HG03469 (cell line): ENCODE measurements around the gene RAB14.
A peak's percentile ranks its signal among the peaks of the same experiment; 100 is the strongest.

ENCODE experiments used
- ATAC-seq: cut with Tn5 transposase; IDR thresholded peaks from one replicate; pipeline ENCODE4 v1.9.1; 2021; ENCODE audit warnings: mild to moderate bottlenecking, moderate library complexity, moderate number of reproducible peaks; ENCODE audit not compliant: unreplicated experiment

RAB14 gene

GRCh38 chr9:121220996-121221663 is 19.5 kb upstream of the RAB14 start:
- no peak for ATAC-seq

DNA sequence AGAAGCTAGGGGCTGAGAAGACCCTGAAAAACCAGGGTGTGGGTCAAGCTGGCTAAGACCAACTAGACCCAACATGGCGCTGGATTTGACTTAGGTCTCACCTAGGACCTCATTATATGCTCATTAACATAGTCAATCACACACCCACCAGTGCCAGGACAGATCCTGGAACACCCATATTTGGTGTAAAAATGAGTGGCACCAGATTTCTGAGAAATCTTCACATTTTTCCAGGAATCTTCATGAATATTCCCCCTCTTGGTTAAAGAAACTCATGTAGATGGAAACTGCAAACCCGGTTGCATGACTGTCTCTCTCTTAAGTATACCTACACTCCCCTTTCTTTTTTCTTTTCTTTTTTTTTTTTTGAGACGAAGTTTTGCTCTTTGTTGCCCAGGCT is 17.9 kb upstream of the RAB14 start:
- no peak for ATAC-seq

- ATAC-seq = no peak
These were observed 16.8 kb upstream of the RAB14 start for GRCh38 chr9:121218357-121219027.

- ATAC-seq = peak; percentile 86
These were observed 16.1 kb upstream of the RAB14 start for GRCh38 chr9:121217609-121218292.

GRCh38 chr9:121216271-121216805 is 14.7 kb upstream of the RAB14 start:
- no peak for ATAC-seq

DNA sequence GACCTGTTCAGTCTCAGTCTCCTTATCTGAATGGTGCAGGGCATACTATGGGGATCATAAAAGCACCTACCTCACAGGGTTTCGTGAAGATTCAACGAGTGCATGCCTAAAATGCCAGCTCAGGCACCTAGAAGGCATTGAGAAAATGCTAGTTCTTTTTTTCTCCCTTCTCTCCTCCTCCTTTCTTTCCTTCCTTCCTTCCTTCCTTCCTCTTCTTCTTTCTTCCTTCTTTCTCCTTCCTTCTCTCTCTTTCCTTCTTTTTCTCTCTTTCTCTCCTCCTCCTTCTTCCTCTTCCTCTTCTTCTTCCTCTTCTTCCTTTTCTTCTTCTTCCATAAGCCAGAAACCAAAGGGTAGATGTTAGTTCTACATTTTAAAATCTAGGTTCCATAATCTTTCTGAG is 12.3 kb upstream of the RAB14 start:
- ATAC-seq = no peak

GRCh38 chr9:121213136-121213806 is 11.6 kb upstream of the RAB14 start:
- ATAC-seq = peak; percentile 34

DNA sequence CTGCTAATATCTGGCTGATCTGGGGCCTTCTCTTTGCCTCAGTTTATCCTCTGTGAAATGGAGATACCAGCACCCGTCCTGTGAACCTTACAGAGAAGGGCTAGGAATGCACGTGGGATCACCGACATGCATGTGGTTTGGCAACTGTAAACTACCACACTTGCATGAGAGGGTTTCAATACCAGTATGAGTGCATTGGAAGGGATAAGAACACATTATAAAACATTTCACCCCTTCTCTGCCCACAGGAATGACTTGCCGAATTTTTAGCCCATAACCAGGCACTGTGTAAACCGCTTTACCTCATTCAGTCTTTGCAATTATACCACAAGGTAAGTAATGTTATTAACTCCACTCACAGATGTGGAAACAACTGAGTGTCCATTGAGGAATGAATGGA is 8.9 kb upstream of the RAB14 start:
- no peak for ATAC-seq

DNA sequence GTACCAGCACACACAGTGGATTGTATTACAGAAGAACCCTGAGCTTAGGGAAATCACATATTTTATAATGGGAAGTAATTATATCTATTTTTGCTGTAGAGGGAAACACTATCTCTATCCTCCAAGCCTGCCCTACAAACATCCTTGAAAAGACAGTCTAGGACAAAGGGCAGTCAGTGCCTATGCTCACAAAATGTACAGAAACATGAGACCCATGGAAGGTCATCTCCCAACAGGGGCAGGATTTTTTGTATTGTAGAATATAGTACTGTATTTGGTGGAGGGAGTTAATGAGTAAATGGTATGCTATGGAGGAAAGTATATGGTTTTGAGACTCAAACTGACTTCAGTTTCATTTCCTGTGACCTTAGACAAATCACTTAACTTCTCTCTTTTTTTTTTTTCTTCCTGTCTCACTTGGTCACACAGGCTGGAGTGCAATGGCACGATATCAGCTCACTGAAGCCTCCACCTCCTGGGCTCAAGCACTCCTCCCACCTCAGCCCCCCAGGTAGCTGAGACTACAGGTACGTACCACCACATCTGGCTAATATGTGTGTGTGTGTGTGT is 5.8 kb upstream of the RAB14 start:
- ATAC-seq = peak; percentile 77

GRCh38 chr9:121206516-121207370 is 5.1 kb upstream of the RAB14 start:
- ATAC-seq = no peak

DNA sequence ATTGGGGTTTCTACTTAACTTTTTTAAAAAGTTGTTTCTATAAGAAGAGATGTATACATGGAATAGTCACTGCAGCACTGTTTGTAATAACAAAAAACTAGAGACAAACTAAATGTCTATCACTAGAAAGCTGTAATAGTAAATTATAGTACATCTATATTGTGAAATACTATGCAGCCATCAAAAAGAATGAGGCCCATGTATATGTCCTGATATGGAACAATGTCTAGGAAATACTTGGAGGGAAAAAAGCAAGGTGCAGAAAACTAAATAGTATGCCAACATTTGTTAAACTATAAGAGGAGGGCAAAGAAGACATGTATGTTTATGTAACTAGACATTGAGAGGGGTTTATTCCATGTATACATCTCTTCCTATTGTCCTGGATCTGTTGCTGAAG is 2.9 kb upstream of the RAB14 start:
- ATAC-seq = no peak

- no peak for ATAC-seq
These were observed 2.5 kb upstream of the RAB14 start for GRCh38 chr9:121204121-121204520.

DNA sequence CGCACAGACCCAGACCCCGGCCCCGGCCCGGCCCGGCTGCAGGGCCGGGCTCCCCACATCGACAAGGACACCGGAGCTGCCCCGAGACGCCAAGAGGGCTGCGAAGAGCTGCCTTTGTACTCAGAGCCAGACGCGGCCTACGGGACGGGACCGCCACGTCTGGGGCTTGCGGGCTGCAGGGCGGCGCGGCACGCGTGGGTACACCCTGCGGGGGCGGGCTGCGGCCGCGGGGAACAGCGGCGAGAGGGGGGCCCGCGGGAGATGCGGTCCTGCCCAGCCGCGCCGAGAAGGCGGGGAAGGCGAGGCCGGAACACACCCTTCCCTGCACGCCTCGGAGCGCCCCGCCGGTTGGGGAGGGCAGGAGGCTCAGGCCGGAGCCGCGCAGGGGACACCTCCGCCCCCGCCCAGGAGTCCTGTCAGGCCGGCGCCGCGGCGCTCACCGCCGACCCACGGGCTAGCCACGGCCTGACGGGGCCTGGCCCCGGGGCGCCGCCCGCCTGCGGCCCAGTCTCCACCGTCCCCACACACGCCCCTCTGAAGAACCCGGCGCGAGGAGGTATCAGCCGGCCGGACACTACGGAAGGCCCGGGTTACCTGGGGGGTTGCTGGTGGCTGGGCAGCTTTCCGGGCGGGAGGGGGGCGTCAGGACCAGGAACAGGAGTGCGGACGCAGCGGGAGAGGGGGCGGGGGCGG is 478 bp downstream of the RAB14 start:
- ATAC-seq = no peak

GRCh38 chr9:121200356-121200755 is 1.3 kb downstream of the RAB14 start:
- no peak for ATAC-seq

DNA sequence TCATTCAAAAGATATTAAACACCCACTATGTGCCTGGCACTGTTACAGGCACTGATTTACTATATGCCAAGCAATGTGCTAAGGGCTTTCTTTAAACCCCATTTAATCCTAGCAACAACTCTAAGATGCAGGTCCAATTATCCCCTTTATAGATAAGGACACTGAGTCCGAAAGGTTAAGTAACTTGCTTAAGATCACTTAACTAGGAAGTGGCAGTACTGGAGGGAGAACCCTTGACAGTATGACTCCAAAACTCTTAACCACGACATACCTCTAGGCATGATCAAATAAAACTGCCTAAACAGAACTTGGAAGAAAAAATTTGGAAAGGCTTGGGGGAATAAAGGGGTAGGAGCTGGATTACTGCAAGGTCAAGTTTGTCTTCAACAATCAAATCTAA is 1.7 kb downstream of the RAB14 start:
- ATAC-seq = no peak

DNA sequence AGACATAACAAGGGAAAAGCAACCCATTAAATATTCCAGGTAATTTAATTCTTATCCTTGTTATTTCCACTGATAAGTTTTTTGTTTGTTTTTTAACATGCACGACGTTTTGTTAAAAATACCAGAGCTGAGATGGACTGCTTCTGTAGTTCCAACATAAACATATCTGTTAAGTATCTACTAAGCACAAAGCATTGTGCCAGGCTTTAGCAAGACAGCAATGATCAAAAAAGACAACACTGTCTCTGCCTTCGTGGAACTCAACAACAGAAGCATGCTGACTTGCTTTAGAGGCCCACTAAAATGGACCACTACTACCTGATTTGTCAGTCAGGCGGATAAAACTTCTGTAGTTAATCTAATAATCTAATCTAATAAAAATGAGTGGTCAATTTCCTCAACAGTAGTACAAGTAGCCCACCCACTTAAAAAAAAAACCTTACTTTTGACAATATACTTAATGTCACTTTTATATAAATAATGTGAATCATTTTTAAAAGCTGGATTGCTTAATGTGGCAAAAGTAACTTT is 3.1 kb downstream of the RAB14 start:
- ATAC-seq = no peak

DNA sequence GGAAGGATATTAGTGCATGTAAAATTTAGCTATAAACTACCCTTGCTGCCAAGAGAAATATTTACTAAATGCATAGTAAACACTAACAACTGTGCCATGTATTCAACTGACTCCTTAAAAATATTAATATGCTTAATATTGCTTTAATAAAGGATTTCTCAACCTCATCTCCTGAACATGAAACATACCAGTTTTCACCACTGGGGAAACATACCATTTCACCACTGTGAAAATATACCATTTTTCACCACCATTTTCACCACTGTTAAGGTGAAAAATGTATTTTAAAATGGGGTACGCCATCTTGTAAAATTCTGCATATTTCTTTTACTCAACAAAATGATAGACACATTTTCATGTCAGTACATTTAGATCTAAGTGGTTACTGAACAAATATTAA is 4.5 kb downstream of the RAB14 start:
- ATAC-seq = no peak

GRCh38 chr9:121196389-121196788 is 5.3 kb downstream of the RAB14 start:
- ATAC-seq = no peak

GRCh38 chr9:121194730-121195129 is 6.9 kb downstream of the RAB14 start:
- no peak for ATAC-seq
